ENCODE results near the gene C6orf58.

DNA sequence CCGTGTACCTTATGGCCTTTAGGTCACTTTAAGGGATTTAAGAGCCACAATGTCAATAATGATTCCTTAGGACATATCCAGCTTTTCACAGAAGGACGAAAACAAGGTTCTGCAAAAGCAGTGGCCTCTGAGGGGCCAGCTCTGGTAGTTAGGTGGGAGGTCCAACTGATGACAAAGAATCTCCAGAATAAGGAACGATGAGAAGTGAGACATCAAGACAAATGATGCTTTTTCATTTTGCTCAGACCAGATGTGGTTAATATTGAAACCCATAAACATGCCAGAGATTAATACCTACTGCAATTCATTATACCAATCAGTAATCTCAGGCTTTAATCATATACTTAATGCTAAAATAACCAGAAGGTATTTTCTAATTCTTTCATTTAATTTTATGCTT is 1.9 kb downstream of the C6orf58 start:
- TF ChIP-seq, protein P1, sequence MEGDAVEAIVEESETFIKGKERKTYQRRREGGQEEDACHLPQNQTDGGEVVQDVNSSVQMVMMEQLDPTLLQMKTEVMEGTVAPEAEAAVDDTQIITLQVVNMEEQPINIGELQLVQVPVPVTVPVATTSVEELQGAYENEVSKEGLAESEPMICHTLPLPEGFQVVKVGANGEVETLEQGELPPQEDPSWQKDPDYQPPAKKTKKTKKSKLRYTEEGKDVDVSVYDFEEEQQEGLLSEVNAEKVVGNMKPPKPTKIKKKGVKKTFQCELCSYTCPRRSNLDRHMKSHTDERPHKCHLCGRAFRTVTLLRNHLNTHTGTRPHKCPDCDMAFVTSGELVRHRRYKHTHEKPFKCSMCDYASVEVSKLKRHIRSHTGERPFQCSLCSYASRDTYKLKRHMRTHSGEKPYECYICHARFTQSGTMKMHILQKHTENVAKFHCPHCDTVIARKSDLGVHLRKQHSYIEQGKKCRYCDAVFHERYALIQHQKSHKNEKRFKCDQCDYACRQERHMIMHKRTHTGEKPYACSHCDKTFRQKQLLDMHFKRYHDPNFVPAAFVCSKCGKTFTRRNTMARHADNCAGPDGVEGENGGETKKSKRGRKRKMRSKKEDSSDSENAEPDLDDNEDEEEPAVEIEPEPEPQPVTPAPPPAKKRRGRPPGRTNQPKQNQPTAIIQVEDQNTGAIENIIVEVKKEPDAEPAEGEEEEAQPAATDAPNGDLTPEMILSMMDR (IDR thresholded peaks at IDR 0.05), result no peak
- TF ChIP-seq, protein P2, sequence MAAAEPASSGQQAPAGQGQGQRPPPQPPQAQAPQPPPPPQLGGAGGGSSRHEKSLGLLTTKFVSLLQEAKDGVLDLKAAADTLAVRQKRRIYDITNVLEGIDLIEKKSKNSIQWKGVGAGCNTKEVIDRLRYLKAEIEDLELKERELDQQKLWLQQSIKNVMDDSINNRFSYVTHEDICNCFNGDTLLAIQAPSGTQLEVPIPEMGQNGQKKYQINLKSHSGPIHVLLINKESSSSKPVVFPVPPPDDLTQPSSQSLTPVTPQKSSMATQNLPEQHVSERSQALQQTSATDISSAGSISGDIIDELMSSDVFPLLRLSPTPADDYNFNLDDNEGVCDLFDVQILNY (CRISPR knock-in tag; IDR thresholded peaks at IDR 0.05), result no peak
- TF ChIP-seq, protein P3, sequence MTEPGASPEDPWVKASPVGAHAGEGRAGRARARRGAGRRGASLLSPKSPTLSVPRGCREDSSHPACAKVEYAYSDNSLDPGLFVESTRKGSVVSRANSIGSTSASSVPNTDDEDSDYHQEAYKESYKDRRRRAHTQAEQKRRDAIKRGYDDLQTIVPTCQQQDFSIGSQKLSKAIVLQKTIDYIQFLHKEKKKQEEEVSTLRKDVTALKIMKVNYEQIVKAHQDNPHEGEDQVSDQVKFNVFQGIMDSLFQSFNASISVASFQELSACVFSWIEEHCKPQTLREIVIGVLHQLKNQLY (CRISPR knock-in tag; IDR thresholded peaks at IDR 0.05), result no peak
- TF ChIP-seq ETV6 (CRISPR knock-in tag; IDR thresholded peaks at IDR 0.05), result no peak
- no peak for TF ChIP-seq TEAD4 (CRISPR knock-in tag; IDR thresholded peaks at IDR 0.05)
- TF ChIP-seq ELF4 (CRISPR knock-in tag; IDR thresholded peaks at IDR 0.05; ENCODE audit: low read depth), result no peak
- TF ChIP-seq, protein P4, sequence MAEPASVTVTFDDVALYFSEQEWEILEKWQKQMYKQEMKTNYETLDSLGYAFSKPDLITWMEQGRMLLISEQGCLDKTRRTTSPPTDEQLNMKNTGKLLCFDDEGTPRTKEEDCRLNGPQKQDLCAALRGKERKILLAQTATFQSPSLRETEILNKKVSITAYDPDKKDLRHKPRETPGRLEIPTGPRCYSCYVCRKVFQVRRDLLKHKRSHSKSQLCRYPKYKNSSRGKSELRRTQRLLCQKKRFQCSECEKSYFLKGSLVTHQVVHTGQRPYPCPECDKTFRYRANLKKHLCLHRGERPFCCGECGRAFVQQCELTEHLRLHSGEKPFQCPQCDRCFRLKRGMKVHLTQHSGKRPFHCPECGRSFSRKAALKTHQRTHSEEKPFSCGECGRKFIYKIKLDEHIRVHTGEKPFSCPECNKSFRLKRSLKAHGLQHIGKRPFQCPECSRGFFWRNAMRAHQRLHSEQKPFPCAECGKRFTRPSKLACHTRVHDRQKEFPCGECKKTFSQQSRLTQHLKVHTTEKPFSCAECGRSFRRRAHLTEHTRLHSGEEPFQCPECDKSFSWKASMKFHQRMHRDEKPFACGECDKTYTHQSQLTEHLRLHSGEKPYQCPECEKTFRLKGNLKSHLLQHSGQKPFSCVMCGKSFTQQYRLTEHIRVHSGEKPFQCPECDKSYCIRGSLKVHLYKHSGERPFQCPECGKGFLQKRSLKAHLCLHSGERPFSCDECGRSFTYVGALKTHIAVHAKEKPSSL (CRISPR knock-in tag; conservative IDR thresholded peaks at IDR 0.05), result no peak
